ENCODE measurements around the gene YTHDC1.
"Not testable (repeated sequence)": the region's sequence is repeated elsewhere in the genome, so short reads cannot be mapped to it uniquely, and the experiment has no call there.

Gene YTHDC1
- 130 to 351 (median 227) reads per million in 3 experiments for total RNA-seq

GRCh38 chr4:68349649-68350360, at the start of gene YTHDC1:
Gene YTHDC1, minus strand, starts transcription at chr4:68350090. Its CDS starts 337 bp downstream, at chr4:68349753.
- peak; percentile 93 for DNase-seq

- no peak for DNase-seq
Measured at GRCh38 chr4:68399306-68399705, 49.4 kb upstream of the YTHDC1 start.

- no peak for DNase-seq
Measured at GRCh38 chr4:68396756-68397155, 46.9 kb upstream of the YTHDC1 start.

- no peak for DNase-seq
Measured at GRCh38 chr4:68391436-68391835, 41.5 kb upstream of the YTHDC1 start.

GRCh38 chr4:68390205-68390935, 40.5 kb upstream of the YTHDC1 start:
- DNase-seq = no peak

- DNase-seq = not testable (repeated sequence)
Measured at GRCh38 chr4:68389386-68389913, 39.6 kb upstream of the YTHDC1 start.

- no peak for DNase-seq
Measured at GRCh38 chr4:68388347-68388865, 38.5 kb upstream of the YTHDC1 start.

GRCh38 chr4:68385267-68385666, 35.4 kb upstream of the YTHDC1 start:
- no peak for DNase-seq

- DNase-seq = no peak
Measured at GRCh38 chr4:68383115-68383514, 33.2 kb upstream of the YTHDC1 start.

- no peak for DNase-seq
Measured at GRCh38 chr4:68378226-68378625, 28.3 kb upstream of the YTHDC1 start.

- DNase-seq = peak; percentile 63
Measured at GRCh38 chr4:68375667-68376559, 26.0 kb upstream of the YTHDC1 start.

GRCh38 chr4:68373513-68373912, 23.6 kb upstream of the YTHDC1 start:
- peak; percentile 66 for DNase-seq

GRCh38 chr4:68372588-68372987, 22.7 kb upstream of the YTHDC1 start:
- no peak for DNase-seq

GRCh38 chr4:68369142-68369805, 19.4 kb upstream of the YTHDC1 start:
- DNase-seq = no peak

- no peak for DNase-seq
Measured at GRCh38 chr4:68368691-68369131, 18.8 kb upstream of the YTHDC1 start.

- no peak for DNase-seq
Measured at GRCh38 chr4:68367835-68368234, 17.9 kb upstream of the YTHDC1 start.

GRCh38 chr4:68366600-68366999, 16.7 kb upstream of the YTHDC1 start:
- DNase-seq = no peak

- no peak for DNase-seq
Measured at GRCh38 chr4:68365068-68365467, 15.2 kb upstream of the YTHDC1 start.

GRCh38 chr4:68361146-68361589, 11.3 kb upstream of the YTHDC1 start:
- DNase-seq = no peak

GRCh38 chr4:68360231-68360968, 10.5 kb upstream of the YTHDC1 start:
- DNase-seq = no peak

- DNase-seq = no peak
Measured at GRCh38 chr4:68359508-68359907, 9.6 kb upstream of the YTHDC1 start.
